K562 (cell line): ENCODE results near the gene CNTRL. TPM values are rescaled to one million over a fixed set of nuclear protein-coding genes. Genes with fewer than 3 reads are reported as not detected.
A peak's percentile ranks its signal among the peaks of the same experiment; 100 is the strongest.

Experiments
- BRF1 ChIP-seq: IDR thresholded peaks from 3 replicates; pipeline ENCODE4 v1.6.1; 2011; ENCODE audit warnings: borderline replicate concordance, mild to moderate bottlenecking; ENCODE audit not compliant: insufficient read length; ENCODE audit errors: extremely low read depth
- DPF2 ChIP-seq: fragments of 450-650 bp; IDR thresholded peaks from 2 replicates; pipeline ENCODE4 v1.6.1; 2016
- E2F6 ChIP-seq, 2 experiments: IDR thresholded peaks; 2 replicates each; pipeline ENCODE4 v1.6.1; 2011; ENCODE audit warnings: borderline replicate concordance in 1 of 2, control low read depth in 1 of 2, low read depth in 1 of 2, low read length in 1 of 2, mild to moderate bottlenecking in 1 of 2, mixed read lengths in 1 of 2, moderate library complexity in 1 of 2; ENCODE audit not compliant: insufficient read depth in 1 of 2, insufficient read length in 1 of 2, poor library complexity in 1 of 2, severe bottlenecking in 1 of 2; ENCODE audit errors: extremely low read depth in 1 of 2
- EP300 ChIP-seq: IDR thresholded peaks from 2 replicates; pipeline ENCODE4 v1.6.1; 2012; ENCODE audit warnings: low read length, improper control_type of control experiment
- FOXP4 ChIP-seq: sonication (generic); formaldehyde crosslinking; IDR thresholded peaks from 2 replicates; pipeline ENCODE4 v1.8.0; 2022; ENCODE audit warnings: mild to moderate bottlenecking, missing genetic modification reagents, borderline replicate concordance
- JUND ChIP-seq, 2 experiments: IDR thresholded peaks; 2 replicates in 1 of 2; 3 replicates in 1 of 2; pipeline ENCODE4 v1.6.1; 2011; ENCODE audit warnings: borderline replicate concordance in 2 of 2, low read depth in 2 of 2, low read length in 2 of 2, improper control_type of control experiment in 1 of 2, missing biosample characterization in 1 of 2, missing genetic modification characterization in 1 of 2, missing genetic modification reagents in 1 of 2
- KDM1A ChIP-seq, 2 experiments: fragments of 450-650 bp; IDR thresholded peaks; 2 replicates each; pipeline ENCODE4 v1.6.1; 2016; ENCODE audit warnings: mild to moderate bottlenecking in 2 of 2
- MXD1 ChIP-seq: fragments of 250-450 bp; sonication (Bioruptor Pico); IDR thresholded peaks from 2 replicates; pipeline ENCODE4 v1.8.0; 2021; ENCODE audit warnings: borderline replicate concordance, mild to moderate bottlenecking, moderate library complexity; ENCODE audit not compliant: poor library complexity, severe bottlenecking
- PTTG1 ChIP-seq: fragments of 450-650 bp; IDR thresholded peaks from 2 replicates; pipeline ENCODE4 v1.6.1; 2016; ENCODE audit warnings: low read depth, mild to moderate bottlenecking, missing genetic modification characterization, missing compliant biosample characterization
- RCOR1 ChIP-seq, 2 experiments: IDR thresholded peaks; 2 replicates each; pipeline ENCODE4 v1.6.1; 2012; ENCODE audit warnings: low read depth in 2 of 2, low read length in 2 of 2, borderline replicate concordance in 1 of 2, improper control_type of control experiment in 1 of 2
- TOE1 ChIP-seq, 2 experiments: fragments of 450-650 bp in 1 of 2; sonication (generic) in 1 of 2; formaldehyde crosslinking in 1 of 2; IDR thresholded peaks; 2 replicates each; pipeline versions ENCODE4 v1.7.1 to v1.8.0; 2016 to 2022; ENCODE audit warnings: borderline replicate concordance in 2 of 2, mild to moderate bottlenecking in 2 of 2, antibody characterized with exemption in 1 of 2, inconsistent platforms in 1 of 2, low read depth in 1 of 2, missing genetic modification reagents in 1 of 2, moderate library complexity in 1 of 2
- ZNF239 ChIP-seq: fragments of 250-450 bp; sonication (Bioruptor Pico); IDR thresholded peaks from 2 replicates; pipeline ENCODE4 v1.4.0; 2020; ENCODE audit warnings: mild to moderate bottlenecking
- ZNF280B ChIP-seq: fragments of 250-450 bp; sonication (Bioruptor Pico); IDR thresholded peaks from 2 replicates; pipeline ENCODE4 v1.5.1; 2021; ENCODE audit warnings: mild to moderate bottlenecking
- ZNF444 ChIP-seq: fragments of 250-450 bp; sonication (Bioruptor Pico); IDR thresholded peaks from 2 replicates; pipeline ENCODE4 v1.4.0; 2020; ENCODE audit warnings: mild to moderate bottlenecking, moderate library complexity
- ZNF785 ChIP-seq: fragments of 250-450 bp; sonication (Bioruptor Pico); IDR thresholded peaks from 2 replicates; pipeline ENCODE4 v1.4.0; 2020; ENCODE audit warnings: mild to moderate bottlenecking
- polyA plus RNA-seq, 8 experiments: library from polyadenylated mRNA; depleted of rRNA in 4 of 8; stranded (reverse) in 5 of 8; unstranded in 3 of 8; fragments of >200 nt; fragmentation: Nextera tagmentation in 2 of 8; fragmentation: Illumina TruSeq in 1 of 8; extraction: Ambion mirVana in 2 of 8; extraction: Trizol in 1 of 8; gene quantifications; 2 replicates each; pipeline versions ENCODE4 v1.2.1 to v1.2.3, GENCODE V29; 2011 to 2014; ENCODE audit warnings: inconsistent platforms in 1 of 8, missing spikeins in 1 of 8
- total RNA-seq, 7 experiments: library from RNA; depleted of rRNA in 6 of 7; stranded (reverse); fragments of >200 nt in 6 of 7; fragmentation: Illumina TruSeq in 2 of 7; extraction: Trizol in 2 of 7; gene quantifications; 2 replicates each; pipeline versions ENCODE4 v1.2.1 to v1.2.3, GENCODE V29; 2011 to 2021; ENCODE audit warnings: low replicate concordance in 1 of 7
- TF ChIP-seq, protein P1 (sequence below): sonication (generic); formaldehyde crosslinking; IDR thresholded peaks from 2 replicates; pipeline ENCODE4 v1.8.1; 2023; ENCODE audit warnings: mild to moderate bottlenecking, missing genetic modification reagents, moderate library complexity

CNTRL gene
- total and polyA plus RNA-seq, 9 of the 15 experiments (the other 6 are each of a cell fraction or from before 2014, with no cell fraction given), result 9.2 to 28.9 (median 20.5) TPM

GRCh38 chr9:121218357-121219027, 143.7 kb downstream of the CNTRL start (continued):
- TF ChIP-seq TOE1 (IDR thresholded peaks at IDR 0.05; ENCODE audit: borderline replicate concordance), result 0 out of 2 replicates have a peak, but pooled peaks have one; percentile 58
- TF ChIP-seq TOE1 (CRISPR knock-in tag; IDR thresholded peaks at IDR 0.05; ENCODE audit: borderline replicate concordance, low read depth), result no peak
- TF ChIP-seq PTTG1 (tag), result peak; percentile 93
- peak; percentile 59 for TF ChIP-seq ZNF239 (CRISPR knock-in tag)
- peak in 1 of 2 experiments; percentile 32; a peak in 1 of 4 replicates for TF ChIP-seq KDM1A (IDR thresholded peaks at IDR 0.05)
- TF ChIP-seq FOXP4, result no peak
- peak; percentile 43 for TF ChIP-seq MXD1
- peak; percentile 33; the same call in 1 of the 2 replicates for TF ChIP-seq ZNF444 (CRISPR knock-in tag)
- TF ChIP-seq ZNF280B (CRISPR knock-in tag), result 0 out of 2 replicates have a peak, but pooled peaks have one; percentile 37
- peak; percentile 80 for TF ChIP-seq DPF2
- TF ChIP-seq E2F6 (IDR thresholded peaks at IDR 0.05; ENCODE audit: borderline replicate concordance in 1 of 2, extremely low read depth in 1 of 2, insufficient read depth in 1 of 2, insufficient read length in 1 of 2, low read depth in 1 of 2, low read length in 1 of 2, poor library complexity in 1 of 2, severe bottlenecking in 1 of 2), result no peak
- TF ChIP-seq BRF1, result no peak
- peak in 1 of 2 experiments; percentile 70; a peak in 1 of 4 replicates for TF ChIP-seq RCOR1 (IDR thresholded peaks at IDR 0.05; ENCODE audit: borderline replicate concordance in 1 of 2, low read depth in 2 of 2, low read length in 2 of 2)
- TF ChIP-seq, protein P1, sequence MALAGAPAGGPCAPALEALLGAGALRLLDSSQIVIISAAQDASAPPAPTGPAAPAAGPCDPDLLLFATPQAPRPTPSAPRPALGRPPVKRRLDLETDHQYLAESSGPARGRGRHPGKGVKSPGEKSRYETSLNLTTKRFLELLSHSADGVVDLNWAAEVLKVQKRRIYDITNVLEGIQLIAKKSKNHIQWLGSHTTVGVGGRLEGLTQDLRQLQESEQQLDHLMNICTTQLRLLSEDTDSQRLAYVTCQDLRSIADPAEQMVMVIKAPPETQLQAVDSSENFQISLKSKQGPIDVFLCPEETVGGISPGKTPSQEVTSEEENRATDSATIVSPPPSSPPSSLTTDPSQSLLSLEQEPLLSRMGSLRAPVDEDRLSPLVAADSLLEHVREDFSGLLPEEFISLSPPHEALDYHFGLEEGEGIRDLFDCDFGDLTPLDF (CRISPR knock-in tag), result no peak
- peak; percentile 32; the same call in 1 of the 2 replicates for TF ChIP-seq EP300
- TF ChIP-seq ZNF785 (CRISPR knock-in tag), result no peak
- TF ChIP-seq JUND (IDR thresholded peaks at IDR 0.05; ENCODE audit: borderline replicate concordance, low read depth, low read length), result peak; percentile 63
- TF ChIP-seq JUND (tag; IDR thresholded peaks at IDR 0.05; ENCODE audit: borderline replicate concordance, low read depth, low read length), result peak; percentile 63; the same call in 2 of the 3 replicates
